ENCODE data around the gene REXO1. TPM values are rescaled to one million over a fixed set of nuclear protein-coding genes. Genes with fewer than 3 reads are reported as not detected.

REXO1 gene
- total and polyA plus RNA-seq, 2 donors (not counting 1 experiment from before 2014, with no cell fraction given): 72.6 to 898 TPM

- no peak overlapping the region for H2AFZ ChIP-seq (ENCODE audit: insufficient read depth, low read depth, low read length, poor library complexity, severe bottlenecking)
- 93% methylated on average over 21 of the region's 28 CpGs for WGBS (ENCODE audit: insufficient coverage)
- ChIA-PET CTCF (no interaction called here), POLR2A (interaction anchor here (0.5 kb wide), 1 partner anchor 651 kb away, joined by 7 read pairs; no protein-coding TSS in a partner anchor)
- DNase-seq (no peak), ATAC-seq (ENCODE audit: low read depth) (no peak)
- no peaks in the 10 kb centered on the region for H4K20me1 ChIP-seq (ENCODE audit: control insufficient read depth, insufficient read depth, low read length, poor library complexity, severe bottlenecking)
- peaks cover 2% of the 10 kb centered on the region for H3K4me1 Mint-ChIP-seq
- H3K36me3 ChIP-seq (replicated peaks in 1 of 2; ENCODE audit: control extremely low read depth in 1 of 2, control insufficient read depth in 1 of 2, extremely low read depth in 1 of 2, insufficient read depth in 2 of 2, low read length in 1 of 2): no peaks in the 10 kb centered on the region
- no peaks in the 10 kb centered on the region for H3K27me3 ChIP-seq (replicated peaks in 1 of 4; ENCODE audit: control extremely low read depth in 1 of 4, control insufficient read depth in 3 of 4, insufficient read depth in 4 of 4, low read length in 3 of 4)
- H3K4me3 ChIP-seq (ENCODE audit: control extremely low read depth in 1 of 5, extremely low read depth in 1 of 5, insufficient read depth in 1 of 5, low read depth in 2 of 5, low read length in 4 of 5): no peak overlapping the region
- H3K9me3 ChIP-seq (ENCODE audit: control extremely low read depth in 1 of 3, control insufficient read depth in 2 of 3, insufficient read depth in 1 of 3, low read length in 2 of 3): no peaks in the 10 kb centered on the region
- no peak overlapping the region for H3K4me2 ChIP-seq (replicated peaks; ENCODE audit: low read depth, low read length, poor library complexity, severe bottlenecking)
- no peaks in the 10 kb centered on the region for H3K79me2 ChIP-seq (ENCODE audit: control insufficient read depth, insufficient read depth, low read length)
- H3K9me3 Mint-ChIP-seq (ENCODE audit: insufficient read depth): no peaks in the 10 kb centered on the region
- H3K4me3 Mint-ChIP-seq: no peak overlapping the region
- intact Hi-C loops (cut with micrococcal nuclease): no loop called here
- no peak overlapping the region for H3K27ac Mint-ChIP-seq
- TF ChIP-seq, protein P1, sequence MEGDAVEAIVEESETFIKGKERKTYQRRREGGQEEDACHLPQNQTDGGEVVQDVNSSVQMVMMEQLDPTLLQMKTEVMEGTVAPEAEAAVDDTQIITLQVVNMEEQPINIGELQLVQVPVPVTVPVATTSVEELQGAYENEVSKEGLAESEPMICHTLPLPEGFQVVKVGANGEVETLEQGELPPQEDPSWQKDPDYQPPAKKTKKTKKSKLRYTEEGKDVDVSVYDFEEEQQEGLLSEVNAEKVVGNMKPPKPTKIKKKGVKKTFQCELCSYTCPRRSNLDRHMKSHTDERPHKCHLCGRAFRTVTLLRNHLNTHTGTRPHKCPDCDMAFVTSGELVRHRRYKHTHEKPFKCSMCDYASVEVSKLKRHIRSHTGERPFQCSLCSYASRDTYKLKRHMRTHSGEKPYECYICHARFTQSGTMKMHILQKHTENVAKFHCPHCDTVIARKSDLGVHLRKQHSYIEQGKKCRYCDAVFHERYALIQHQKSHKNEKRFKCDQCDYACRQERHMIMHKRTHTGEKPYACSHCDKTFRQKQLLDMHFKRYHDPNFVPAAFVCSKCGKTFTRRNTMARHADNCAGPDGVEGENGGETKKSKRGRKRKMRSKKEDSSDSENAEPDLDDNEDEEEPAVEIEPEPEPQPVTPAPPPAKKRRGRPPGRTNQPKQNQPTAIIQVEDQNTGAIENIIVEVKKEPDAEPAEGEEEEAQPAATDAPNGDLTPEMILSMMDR (IDR thresholded peaks at IDR 0.05): no peak
- TF ChIP-seq EZH2 (IDR thresholded peaks at IDR 0.05; ENCODE audit: borderline replicate concordance, insufficient read depth, low read depth, low read length, poor library complexity, severe bottlenecking): no peak
- no peak overlapping the region for H3K9ac ChIP-seq (ENCODE audit: low read length)
- no peak overlapping the region for H3K27ac ChIP-seq (ENCODE audit: low read length in 2 of 2)
- peaks cover 0 to 6% of the 10 kb centered on the region in 2 donors for H3K4me1 ChIP-seq (ENCODE audit: control insufficient read depth in 2 of 2, insufficient read depth in 2 of 2, low read length in 2 of 2)
- no peaks in the 10 kb centered on the region for H3K27me3 Mint-ChIP-seq
Measured at GRCh38 chr19:1807030-1807694, 41.1 kb downstream of the REXO1 start.

GRCh38 chr19:1806184-1807029 is 41.9 kb downstream of the REXO1 start:
- no peak overlapping the region for H3K4me2 ChIP-seq (replicated peaks; ENCODE audit: low read depth, low read length, poor library complexity, severe bottlenecking)
- H3K4me1 Mint-ChIP-seq: peaks cover under 1% of the 10 kb centered on the region
- no peaks in the 10 kb centered on the region for H4K20me1 ChIP-seq (ENCODE audit: control insufficient read depth, insufficient read depth, low read length, poor library complexity, severe bottlenecking)
- DNase-seq (no peak), ATAC-seq (ENCODE audit: low read depth) (no peak)
- ChIA-PET POLR2A (no interaction called here), CTCF (no interaction called here)
- H3K4me3 ChIP-seq (ENCODE audit: control extremely low read depth in 1 of 5, extremely low read depth in 1 of 5, insufficient read depth in 1 of 5, low read depth in 2 of 5, low read length in 4 of 5): no peak overlapping the region
- H3K9ac ChIP-seq (ENCODE audit: low read length): no peak overlapping the region
- TF ChIP-seq, protein P1 (IDR thresholded peaks at IDR 0.05): no peak
- no peak for TF ChIP-seq EZH2 (IDR thresholded peaks at IDR 0.05; ENCODE audit: borderline replicate concordance, insufficient read depth, low read depth, low read length, poor library complexity, severe bottlenecking)
- 95% methylated on average over 43 of the region's 45 CpGs for WGBS (ENCODE audit: insufficient coverage)
- H3K4me1 ChIP-seq (ENCODE audit: control insufficient read depth in 2 of 2, insufficient read depth in 2 of 2, low read length in 2 of 2): peaks cover 0 to under 1% of the 10 kb centered on the region in 2 donors
- no peaks in the 10 kb centered on the region for H3K9me3 ChIP-seq (ENCODE audit: control extremely low read depth in 1 of 3, control insufficient read depth in 2 of 3, insufficient read depth in 1 of 3, low read length in 2 of 3)
- no peaks in the 10 kb centered on the region for H3K9me3 Mint-ChIP-seq (ENCODE audit: insufficient read depth)
- H3K27ac Mint-ChIP-seq: no peak overlapping the region
- no peak overlapping the region for H2AFZ ChIP-seq (ENCODE audit: insufficient read depth, low read depth, low read length, poor library complexity, severe bottlenecking)
- H3K27ac ChIP-seq (ENCODE audit: low read length in 2 of 2): no peak overlapping the region
- H3K27me3 ChIP-seq (replicated peaks in 1 of 4; ENCODE audit: control extremely low read depth in 1 of 4, control insufficient read depth in 3 of 4, insufficient read depth in 4 of 4, low read length in 3 of 4): no peaks in the 10 kb centered on the region
- intact Hi-C loops (cut with micrococcal nuclease): no loop called here
- no peaks in the 10 kb centered on the region for H3K36me3 ChIP-seq (replicated peaks in 1 of 2; ENCODE audit: control extremely low read depth in 1 of 2, control insufficient read depth in 1 of 2, extremely low read depth in 1 of 2, insufficient read depth in 2 of 2, low read length in 1 of 2)
- no peaks in the 10 kb centered on the region for H3K27me3 Mint-ChIP-seq
- H3K79me2 ChIP-seq (ENCODE audit: control insufficient read depth, insufficient read depth, low read length): no peaks in the 10 kb centered on the region
- no peak overlapping the region for H3K4me3 Mint-ChIP-seq
